GM12878 (cell line): ENCODE results near the gene DNAJC12. TPM values are rescaled to one million over a fixed set of nuclear protein-coding genes. Genes with fewer than 3 reads are reported as not detected.

ENCODE experiments used
- ATAC-seq: fragments of 200-7000 bp; cut with Tn5 transposase; 3 replicates; pipeline ENCODE4 v1.9.1; 2020; ENCODE audit warnings: mild to moderate bottlenecking, moderate library complexity
- BruUV-seq: library from RNA; stranded (reverse); fragments of 400-500 nt; replicated peaks from 2 replicates; lab custom pipeline; 2021; lab: Mats Ljungman, UMichigan
- CTCF ChIA-PET: fragments of 300-600 bp; sonication (Branson Sonifier 250); formaldehyde crosslinking; extraction: SDS; loops from one replicate; lab custom pipeline; 2021; ENCODE audit warnings: inconsistent platforms; lab: Yijun Ruan, JAX
- POLR2A ChIA-PET: fragments of 350-600 bp; formaldehyde crosslinking; extraction: SDS; loops from one replicate; lab custom pipeline; 2021; ENCODE audit warnings: inconsistent platforms; lab: Charles Lee
- RAD21 ChIA-PET: fragments of 300-600 bp; sonication (Branson Sonifier 250); formaldehyde crosslinking; loops from one replicate; lab custom pipeline; 2023; ENCODE audit warnings: antibody characterized with exemption; ENCODE audit not compliant: unreplicated experiment; lab: Charles Lee
- SMC1A ChIA-PET: fragments of 300-600 bp; sonication (Branson Sonifier 250); formaldehyde crosslinking; loops from one replicate; lab custom pipeline; 2023; ENCODE audit not compliant: unreplicated experiment, uncharacterized antibody; lab: Charles Lee
- DNase-seq: peaks from one replicate; pipeline ENCODE4 v3.0.0-alpha.2; 2011; ENCODE audit warnings: low read depth, low spot score
- FAIRE-seq: peaks from 3 replicates; lab custom pipeline; 2011; peaks lifted over from hg19 to GRCh38; lab: Jason Lieb, UNC
- H2AFZ ChIP-seq: 2 replicates; pipeline ENCODE4 v1.6.0; 2011; ENCODE audit warnings: low read depth, low read length, control low read depth; ENCODE audit not compliant: control insufficient read depth
- H3K27ac ChIP-seq: 2 replicates; pipeline ENCODE4 v1.5.1; 2011; ENCODE audit warnings: control low read depth; ENCODE audit not compliant: control insufficient read depth, insufficient read depth
- H3K27me3 ChIP-seq, 2 experiments: replicated peaks in 1 of 2; 2 replicates each; pipeline versions ENCODE4 v1.6.0 to v1.6.1; 2011; ENCODE audit warnings: low read length in 1 of 2; ENCODE audit not compliant: control insufficient read depth in 2 of 2, insufficient read depth in 2 of 2
- H3K36me3 ChIP-seq, 2 experiments: 2 replicates each; pipeline ENCODE4 v1.5.1; 2011; ENCODE audit warnings: low read length in 1 of 2; ENCODE audit not compliant: control insufficient read depth in 2 of 2, insufficient read depth in 2 of 2
- H3K4me1 ChIP-seq: 2 replicates; pipeline ENCODE4 v1.6.1; 2011; ENCODE audit warnings: mild to moderate bottlenecking, low read length, moderate library complexity, mixed read lengths; ENCODE audit not compliant: control insufficient read depth, insufficient read depth
- H3K4me2 ChIP-seq: 2 replicates; pipeline ENCODE4 v1.6.0; 2011; ENCODE audit warnings: control low read depth; ENCODE audit not compliant: control insufficient read depth, insufficient read depth
- H3K4me3 ChIP-seq: fragments of 200-600 bp; sonication (generic); 2 replicates; pipeline ENCODE4 v1.5.1; 2016
- H3K79me2 ChIP-seq: 2 replicates; pipeline ENCODE4 v1.6.0; 2011; ENCODE audit warnings: low read length; ENCODE audit not compliant: control insufficient read depth, insufficient read depth
- H3K9ac ChIP-seq: 2 replicates; pipeline ENCODE4 v1.8.0; 2011; ENCODE audit warnings: low read length, control low read depth, mixed read lengths; ENCODE audit not compliant: control insufficient read depth, insufficient read depth
- H3K9me3 ChIP-seq: replicated peaks from 3 replicates; pipeline ENCODE4 v1.5.1; 2011; ENCODE audit warnings: mild to moderate bottlenecking, low read length; ENCODE audit not compliant: control insufficient read depth, insufficient read depth
- H4K20me1 ChIP-seq: 2 replicates; pipeline ENCODE4 v1.6.0; 2011; ENCODE audit not compliant: control insufficient read depth, insufficient read depth
- BMI1 ChIP-seq: fragments of 450-650 bp; IDR thresholded peaks from 2 replicates; pipeline ENCODE4 v1.6.1; 2016; ENCODE audit warnings: mild to moderate bottlenecking, moderate library complexity, borderline replicate concordance
- MEF2A ChIP-seq: IDR thresholded peaks from 2 replicates; pipeline ENCODE4 v1.6.1; 2011; ENCODE audit warnings: low read depth, mild to moderate bottlenecking, low read length, moderate library complexity; ENCODE audit not compliant: insufficient read depth
- MTA2 ChIP-seq: fragments of 450-650 bp; IDR thresholded peaks from 2 replicates; pipeline ENCODE4 v1.6.1; 2016; ENCODE audit warnings: low read depth, mild to moderate bottlenecking, moderate library complexity
- NBN ChIP-seq: fragments of 450-650 bp; IDR thresholded peaks from 2 replicates; pipeline ENCODE4 v1.6.1; 2016
- RUNX3 ChIP-seq: IDR thresholded peaks from 2 replicates; pipeline ENCODE4 v1.6.1; 2012; ENCODE audit warnings: low read length, inconsistent platforms
- WRNIP1 ChIP-seq: IDR thresholded peaks from 2 replicates; pipeline ENCODE4 v1.6.1; 2011; ENCODE audit warnings: low read depth, low read length, improper control_type of control experiment, borderline replicate concordance
- whole genome bisulfite sequencing: methylation state at CpG from one replicate; pipeline ENCODE4 v1.1.6; 2016; ENCODE audit warnings: low lambda C conversion rate; ENCODE audit not compliant: insufficient replicate concordance, insufficient coverage; ENCODE audit errors: missing lambda C conversion rate; 5-methylcytosine and 5-hydroxymethylcytosine counted together
- in situ Hi-C: fragments of 300-500 bp; cut with MboI; formaldehyde crosslinking; loops from 9 replicates; pipeline ENCODE4 v1.14.3; 2018; ENCODE audit warnings: mixed read lengths
- intact Hi-C: fragments of 100-400 bp; cut with micrococcal nuclease; formaldehyde crosslinking; loops from one replicate; pipeline ENCODE4 v1.14.2; 2022; ENCODE audit not compliant: unreplicated experiment
- polyA plus RNA-seq, 11 experiments: library from polyadenylated mRNA; depleted of rRNA in 4 of 11; unstranded in 6 of 11; stranded (reverse) in 5 of 11; fragments of >200 nt; fragmentation: Nextera tagmentation in 4 of 11; fragmentation: Illumina TruSeq in 1 of 11; extraction: Ambion mirVana in 4 of 11; extraction: Trizol in 1 of 11; gene quantifications; 1 replicate in 1 of 11; 2 replicates in 10 of 11; pipeline versions ENCODE4 v1.2.1 to v1.2.3, GENCODE V29; 2011 to 2016; ENCODE audit warnings: inconsistent platforms in 2 of 11, missing spikeins in 2 of 11, low read depth in 1 of 11
- total RNA-seq, 4 experiments: library from RNA; depleted of rRNA in 3 of 4; stranded (reverse); fragments of >200 nt in 3 of 4; fragmentation: Illumina TruSeq in 1 of 4; extraction: Trizol in 1 of 4; gene quantifications; 2 replicates each; pipeline versions ENCODE4 v1.2.1 to v1.2.3, GENCODE V29; 2013 to 2021

The DNAJC12 gene
- total and polyA plus RNA-seq, 10 of the 15 experiments (the other 5 are each of a cell fraction or from before 2014, with no cell fraction given): 1.1 to 4.5 (median 3.0) TPM

- no peak overlapping the region for H3K4me3 ChIP-seq
- no peaks in the 10 kb centered on the region for H3K27me3 ChIP-seq
- no peak overlapping the region for H3K9ac ChIP-seq
- DNase-seq: no peak
- H3K36me3 ChIP-seq: no peaks in the 10 kb centered on the region
- ChIA-PET RAD21 (interaction anchor here (0.9 to 1.3 kb wide), 3 partner anchors 13 to 287 kb away, joined by 3 to 6 read pairs (median 3); no protein-coding TSS in a partner anchor), SMC1A (interaction anchor here (1.0 to 3.4 kb wide), 6 partner anchors 12 to 435 kb away, joined by 3 to 17 read pairs (median 3); no protein-coding TSS in a partner anchor), CTCF (interaction anchor here (0.6 to 2.6 kb wide), 10 partner anchors 13 to 381 kb away, joined by 3 to 15 read pairs (median 3); no protein-coding TSS in a partner anchor), POLR2A (interaction anchor here (0.6 to 1.3 kb wide), 5 partner anchors 10 to 1325 kb away, joined by 3 to 5 read pairs (median 3); no protein-coding TSS in a partner anchor)
- no peaks in the 10 kb centered on the region for H3K9me3 ChIP-seq
- H2AFZ ChIP-seq: no peak overlapping the region; the same call in 1 of the 2 replicates
- H3K79me2 ChIP-seq: no peaks in the 10 kb centered on the region
- 95% methylated on average over 2 of the region's 2 CpGs for WGBS
- FAIRE-seq: no peak
- no peaks in the 10 kb centered on the region for H4K20me1 ChIP-seq
- no peaks in the 10 kb centered on the region; the same call in 1 of the 2 replicates for H3K4me1 ChIP-seq
- BruUV-seq: no TSS peak
- peak; percentile 42 for ATAC-seq
- in situ Hi-C loops (no loop called here), intact Hi-C loops (no loop called here)
- no peak for TF ChIP-seq BMI1
- no peak for TF ChIP-seq MEF2A
- TF ChIP-seq NBN: no peak
- no peak for TF ChIP-seq RUNX3
- peak; percentile 37; the same call in 1 of the 2 replicates for TF ChIP-seq MTA2
- no peak for TF ChIP-seq WRNIP1
- H3K4me2 ChIP-seq: no peak overlapping the region
- H3K27ac ChIP-seq: no peak overlapping the region
Observed at GRCh38 chr10:67868132-67868531, 30.1 kb upstream of the DNAJC12 start.
